Fibroblast of villous mesenchyme (primary cell): Measurements from ENCODE around the gene TRIM17. TPM values are rescaled to one million over a fixed set of nuclear protein-coding genes. Genes with fewer than 3 reads are reported as not detected.

Source experiments
- DNase-seq: peaks from one replicate; pipeline ENCODE4 v3.0.0-alpha.2; 2010; ENCODE audit warnings: low read depth
- H3K4me3 ChIP-seq: 2 replicates; pipeline ENCODE4 v1.5.1; 2011; ENCODE audit warnings: low read depth, mild to moderate bottlenecking, low read length
- CTCF ChIP-seq: IDR thresholded peaks from 2 replicates; pipeline ENCODE4 v1.5.1; 2012; ENCODE audit warnings: low read depth, mild to moderate bottlenecking, low read length; ENCODE audit not compliant: insufficient read depth
- total RNA-seq: library from RNA; depleted of rRNA; stranded (reverse); fragments of >200 nt; gene quantifications from 2 replicates; pipeline ENCODE4 v1.2.3, GENCODE V29; 2012

The TRIM17 gene
- total RNA-seq, 1 donor = 0.43 TPM

GRCh38 chr1:228405979-228406228, 10.8 kb downstream of the TRIM17 start:
- peak overlapping the region; percentile 91 for H3K4me3 ChIP-seq
- DNase-seq = no peak
- TF ChIP-seq CTCF = no peak

DNA sequence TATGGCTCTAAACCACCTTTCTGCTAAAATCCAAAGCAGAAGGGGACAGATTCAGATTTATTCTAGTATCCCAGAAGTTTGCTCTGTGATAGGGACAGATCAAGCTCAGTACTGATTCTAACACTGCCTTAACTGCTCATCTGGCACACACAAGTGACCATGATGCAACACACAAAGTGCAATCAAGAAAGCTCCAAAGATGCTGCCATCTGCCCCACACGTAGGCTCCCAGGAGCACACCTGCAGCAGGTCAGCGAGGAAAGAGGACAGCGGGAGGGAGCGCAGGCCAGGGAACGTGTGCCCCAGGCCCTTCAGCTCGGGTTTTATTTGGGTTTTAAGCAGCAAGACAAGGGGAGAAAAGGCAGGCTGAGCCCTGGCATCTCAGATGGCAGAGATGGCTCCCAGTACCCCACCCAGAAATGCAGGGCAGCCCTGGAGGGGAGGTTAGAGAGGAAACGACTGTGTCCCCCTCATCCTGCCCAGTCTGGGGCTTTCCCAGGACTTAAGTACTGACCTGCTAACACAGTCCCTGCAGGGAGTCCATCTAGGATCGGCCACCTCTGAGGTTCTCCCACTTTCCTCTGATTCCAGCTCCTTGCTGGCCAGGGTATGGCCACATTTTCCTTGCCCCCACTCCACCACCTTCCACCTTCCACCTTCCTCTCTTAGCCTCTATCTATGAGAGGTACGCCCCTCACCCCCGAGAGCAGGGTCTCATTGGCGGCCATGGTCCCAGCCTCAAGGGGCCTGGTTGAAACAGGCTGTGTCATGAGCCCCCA, 11.3 kb downstream of the TRIM17 start:
- H3K4me3 ChIP-seq = peak overlapping the region; percentile 91
- DNase-seq = peak; percentile 24
- no peak for TF ChIP-seq CTCF

DNA sequence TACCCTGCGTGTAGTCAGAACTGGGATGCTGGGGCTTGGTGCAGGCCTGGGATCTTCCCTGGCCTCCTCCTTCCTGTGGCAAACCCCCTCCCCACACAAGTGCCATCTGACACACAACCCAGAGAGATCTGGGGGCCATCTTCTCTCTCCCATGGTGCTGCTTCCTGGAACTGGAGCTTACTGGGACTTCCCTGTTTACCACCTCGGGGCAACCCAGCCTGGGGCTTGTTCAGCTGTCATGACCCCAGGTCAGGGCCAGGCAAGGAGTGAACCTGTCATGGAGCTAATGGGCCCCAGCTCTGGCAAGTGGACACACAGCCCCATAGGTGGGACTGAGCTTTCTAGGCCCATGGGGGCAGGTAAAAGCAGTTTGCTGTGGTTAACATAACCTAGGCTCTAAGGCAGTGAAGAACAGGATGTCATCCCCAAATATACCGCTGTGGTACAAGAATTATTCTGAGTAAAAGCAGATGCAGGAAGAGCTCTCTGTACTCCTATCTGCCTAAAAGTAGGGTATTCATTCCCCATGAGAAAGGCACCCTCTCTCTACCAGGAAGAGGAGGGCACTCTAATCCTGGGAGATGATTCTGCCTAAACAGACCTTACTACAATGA, 12.4 kb downstream of the TRIM17 start:
- no peak for TF ChIP-seq CTCF
- no peak for DNase-seq
- H3K4me3 ChIP-seq = peak overlapping the region; percentile 91

GRCh38 chr1:228403231-228403631, 13.4 kb downstream of the TRIM17 start:
- DNase-seq = no peak
- no peak overlapping the region for H3K4me3 ChIP-seq
- TF ChIP-seq CTCF = no peak

DNA sequence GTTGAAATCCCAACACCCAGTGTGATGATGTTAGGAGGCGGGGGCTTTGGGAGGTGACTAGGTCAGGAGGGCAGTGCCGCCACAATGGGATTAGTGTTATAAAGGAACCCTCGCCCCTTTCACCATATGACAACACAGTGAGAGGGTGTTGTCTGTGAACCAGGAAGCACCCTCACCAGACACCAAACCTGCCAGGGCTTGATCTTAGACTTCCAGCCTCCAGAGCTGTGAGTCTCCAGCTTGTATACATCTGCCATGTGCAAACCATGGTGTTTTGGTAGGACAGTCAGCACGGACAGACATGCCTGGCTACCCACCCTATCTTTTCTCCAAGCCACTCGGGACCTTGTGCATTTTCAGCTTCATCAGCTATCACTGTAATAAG, 14.0 kb downstream of the TRIM17 start:
- no peak for DNase-seq
- no peak overlapping the region for H3K4me3 ChIP-seq
- no peak for TF ChIP-seq CTCF

GRCh38 chr1:228401782-228402640, 14.7 kb downstream of the TRIM17 start:
- no peak for TF ChIP-seq CTCF

More at GRCh38 chr1:228401782-228402640, 14.7 kb downstream of the TRIM17 start:
- no peak for DNase-seq
- no peak overlapping the region for H3K4me3 ChIP-seq
